ENCODE data around the gene CAPZA1. TPM values are rescaled to one million over a fixed set of nuclear protein-coding genes. Genes with fewer than 3 reads are reported as not detected.

Gene CAPZA1
- total RNA-seq, 6 donors from 2014 or later, result 91.1 to 196 (median 128) TPM

- ATAC-seq (ENCODE audit: low FRiP score in 2 of 2) (no peak), DNase-seq (no peak)
- 91 to 97% methylated on average over 3 of the region's 3 CpGs for WGBS, 2 donors
- no peaks in the 10 kb centered on the region for H3K27me3 ChIP-seq
- H3K4me3 ChIP-seq, result no peak overlapping the region
- no peaks in the 10 kb centered on the region for H3K9me3 ChIP-seq
- peak overlapping the region in 1 of 4 donors; percentile 99 for H3K27ac ChIP-seq
- peaks cover 0 to 2% (median under 1%) of the 10 kb centered on the region in 4 donors for H3K36me3 ChIP-seq
- TF ChIP-seq POLR2AphosphoS5 (IDR thresholded peaks at IDR 0.05) (no peak), EP300 (IDR thresholded peaks at IDR 0.05) (no peak), POLR2A (IDR thresholded peaks at IDR 0.05) (no peak), CTCF (IDR thresholded peaks at IDR 0.05) (no peak)
- peaks cover 25 to 35% (median 31%) of the 10 kb centered on the region in 4 donors for H3K4me1 ChIP-seq
Measured at GRCh38 chr1:112708489-112708888, 88.9 kb downstream of the CAPZA1 start.

DNA sequence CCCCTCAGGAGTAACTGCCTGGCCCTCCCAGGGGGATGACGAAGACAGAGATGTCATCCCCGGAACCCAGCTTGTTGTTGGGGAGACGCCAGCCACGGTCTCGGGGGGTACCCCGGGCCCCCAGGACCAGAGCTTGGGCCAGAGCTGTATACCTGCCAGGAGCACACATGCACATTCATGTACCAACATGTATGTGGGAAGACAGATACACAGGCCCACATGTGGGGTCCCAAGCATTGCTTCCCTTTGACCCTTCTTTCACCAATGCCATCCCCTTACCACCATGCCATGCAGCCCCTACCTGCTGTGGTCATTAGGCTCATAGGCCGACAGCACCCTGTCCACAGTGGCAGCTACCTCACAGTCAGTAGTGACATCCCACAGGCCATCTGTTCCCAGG lies 90.5 kb downstream of the CAPZA1 start:
- ATAC-seq (ENCODE audit: low FRiP score in 2 of 2), result no peak
- 94 to 95% methylated on average over 7 of the region's 7 CpGs for WGBS, 2 donors
- Histone ChIP-seq H3K4me1 (peaks cover 12 to 34% (median 31%) of the 10 kb centered on the region in 4 donors), H3K36me3 (no peaks in the 10 kb centered on the region), H3K4me3 (no peak overlapping the region), H3K27ac (no peak overlapping the region), H3K9me3 (no peaks in the 10 kb centered on the region), H3K27me3 (no peaks in the 10 kb centered on the region)
- TF ChIP-seq POLR2AphosphoS5 (IDR thresholded peaks at IDR 0.05) (no peak), CTCF (IDR thresholded peaks at IDR 0.05) (no peak), EP300 (IDR thresholded peaks at IDR 0.05) (no peak), POLR2A (IDR thresholded peaks at IDR 0.05) (no peak)
- DNase-seq, result peak in 1 of 2 donors; percentile 49

GRCh38 chr1:112710586-112710985 lies 91.0 kb downstream of the CAPZA1 start:
- H3K9me3 ChIP-seq, result no peaks in the 10 kb centered on the region
- TF ChIP-seq POLR2A (IDR thresholded peaks at IDR 0.05) (no peak), EP300 (IDR thresholded peaks at IDR 0.05) (no peak), POLR2AphosphoS5 (IDR thresholded peaks at IDR 0.05) (no peak), CTCF (IDR thresholded peaks at IDR 0.05) (no peak)
- ATAC-seq (ENCODE audit: low FRiP score in 2 of 2), result no peak
- H3K36me3 ChIP-seq, result no peaks in the 10 kb centered on the region
- H3K4me3 ChIP-seq, result no peak overlapping the region
- no peaks in the 10 kb centered on the region for H3K27me3 ChIP-seq
- no peak for DNase-seq
- no peak overlapping the region for H3K27ac ChIP-seq
- 83 to 100% methylated on average over 2 to 3 of the region's 3 CpGs for WGBS, 2 donors
- H3K4me1 ChIP-seq, result peaks cover 11 to 31% (median 28%) of the 10 kb centered on the region in 4 donors

DNA sequence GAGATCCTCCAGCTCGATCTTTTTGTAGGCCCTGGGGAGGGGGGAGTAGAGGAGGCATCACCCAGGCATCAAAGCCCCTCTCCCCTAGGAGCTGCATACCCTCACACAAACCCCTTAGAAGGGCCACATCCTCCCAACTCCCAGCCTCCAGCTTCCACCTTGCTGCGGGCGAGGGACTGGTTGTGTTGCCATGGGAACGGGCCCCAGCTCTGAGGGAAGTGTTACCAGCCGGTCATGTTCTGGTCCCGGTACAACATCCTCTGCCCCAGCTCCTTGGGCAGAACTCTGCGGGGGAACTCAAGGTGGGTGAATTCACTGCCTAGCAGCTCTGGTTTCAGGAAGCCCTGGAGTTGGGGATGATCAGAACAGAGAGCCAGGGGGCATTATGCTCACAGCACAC lies 91.4 kb downstream of the CAPZA1 start:
- Histone ChIP-seq H3K4me3 (no peak overlapping the region), H3K27me3 (no peaks in the 10 kb centered on the region), H3K9me3 (no peaks in the 10 kb centered on the region), H3K27ac (no peak overlapping the region), H3K36me3 (no peaks in the 10 kb centered on the region), H3K4me1 (peaks cover 11 to 31% (median 28%) of the 10 kb centered on the region in 4 donors)
- 70 to 81% methylated on average over 6 to 7 of the region's 7 CpGs for WGBS, 2 donors
- ATAC-seq (ENCODE audit: low FRiP score in 2 of 2) (no peak), DNase-seq (no peak)
- TF ChIP-seq POLR2A (IDR thresholded peaks at IDR 0.05), result no peak
- no peak for TF ChIP-seq CTCF (IDR thresholded peaks at IDR 0.05)
- TF ChIP-seq POLR2AphosphoS5 (IDR thresholded peaks at IDR 0.05), result no peak
- no peak for TF ChIP-seq EP300 (IDR thresholded peaks at IDR 0.05)

DNA sequence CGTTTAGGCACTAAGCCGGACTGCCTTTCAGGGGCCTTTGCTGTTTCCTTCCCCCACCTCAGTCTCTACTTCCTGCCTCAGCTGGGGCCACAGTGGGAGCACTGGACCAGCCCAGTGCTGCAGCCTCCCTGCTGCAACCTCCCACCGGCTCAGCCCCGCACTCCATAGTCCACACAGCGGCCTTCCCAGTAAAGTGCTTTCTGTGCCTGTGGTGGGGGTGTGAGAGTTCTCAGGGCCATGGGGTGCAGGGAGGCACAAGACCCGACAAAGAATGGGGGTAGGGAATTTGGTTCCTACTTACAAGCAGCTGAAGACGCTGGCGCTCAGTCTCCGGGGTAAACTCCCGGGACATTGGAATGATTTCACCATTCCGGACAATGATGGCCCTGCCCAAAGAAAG lies 92.0 kb downstream of the CAPZA1 start:
- DNase-seq (no peak), ATAC-seq (ENCODE audit: low FRiP score in 2 of 2) (no peak)
- no peaks in the 10 kb centered on the region for H3K9me3 ChIP-seq
- H3K4me3 ChIP-seq, result no peak overlapping the region
- 78 to 79% methylated on average over 10 to 11 of the region's 11 CpGs for WGBS, 2 donors
- no peaks in the 10 kb centered on the region for H3K36me3 ChIP-seq
- peaks cover 13 to 34% (median 28%) of the 10 kb centered on the region in 4 donors for H3K4me1 ChIP-seq
- no peaks in the 10 kb centered on the region for H3K27me3 ChIP-seq
- no peak overlapping the region for H3K27ac ChIP-seq
- TF ChIP-seq EP300 (IDR thresholded peaks at IDR 0.05), result no peak
- no peak for TF ChIP-seq POLR2AphosphoS5 (IDR thresholded peaks at IDR 0.05)
- no peak for TF ChIP-seq CTCF (IDR thresholded peaks at IDR 0.05)
- no peak for TF ChIP-seq POLR2A (IDR thresholded peaks at IDR 0.05)
